Lower lobe of right lung (tissue), 2 donors: Measurements from ENCODE around the gene VAC14. TPM values are rescaled to one million over a fixed set of nuclear protein-coding genes. Genes with fewer than 3 reads are reported as not detected.

Source experiments
- ATAC-seq, 2 donors: fragments of 200-7000 bp; cut with Tn5 transposase; one replicate each; pipeline ENCODE4 v1.9.1; 2020 to 2022; ENCODE audit warnings: mild to moderate bottlenecking in 2 of 2, moderate library complexity in 2 of 2
- DNase-seq: peaks from one replicate; pipeline ENCODE4 v3.0.0-alpha.2; 2020
- H3K27ac ChIP-seq: fragments of 200-600 bp; one replicate; pipeline ENCODE4 v1.8.0; 2022
- H3K27me3 ChIP-seq: fragments of 200-600 bp; one replicate; pipeline ENCODE4 v1.8.0; 2022; ENCODE audit warnings: low read depth
- H3K36me3 ChIP-seq: fragments of 200-600 bp; one replicate; pipeline ENCODE4 v1.8.0; 2022; ENCODE audit warnings: mild to moderate bottlenecking
- H3K4me1 ChIP-seq: fragments of 200-600 bp; one replicate; pipeline ENCODE4 v1.8.0; 2022
- H3K4me3 ChIP-seq: fragments of 200-600 bp; one replicate; pipeline ENCODE4 v1.8.0; 2022; ENCODE audit warnings: mild to moderate bottlenecking
- H3K9me3 ChIP-seq: fragments of 200-600 bp; one replicate; pipeline ENCODE4 v1.8.0; 2022
- intact Hi-C: fragments of 100-400 bp; cut with DNase I; formaldehyde crosslinking; loops from one replicate; pipeline ENCODE4 v1.11.0; 2022
- total RNA-seq: library from RNA; stranded (reverse); fragmentation: NEBNext Ultra II Directional; extraction: Animal tissue kit (Norgen Biotek cat#: 25700); gene quantifications from one replicate; pipeline ENCODE4 v1.2.1, GENCODE V29; 2021
- TF ChIP-seq, protein P1 (sequence below): fragments of 200-600 bp; IDR thresholded peaks from one replicate; pipeline ENCODE4 v1.8.0; 2022; ENCODE audit warnings: antibody characterized with exemption, mild to moderate bottlenecking
- donor health status: DM: no; HTN: yes; CAD: no; lungs with severe emphysema.

The VAC14 gene
- total RNA-seq, 1 donor from 2014 or later, result 49.1 TPM

DNA sequence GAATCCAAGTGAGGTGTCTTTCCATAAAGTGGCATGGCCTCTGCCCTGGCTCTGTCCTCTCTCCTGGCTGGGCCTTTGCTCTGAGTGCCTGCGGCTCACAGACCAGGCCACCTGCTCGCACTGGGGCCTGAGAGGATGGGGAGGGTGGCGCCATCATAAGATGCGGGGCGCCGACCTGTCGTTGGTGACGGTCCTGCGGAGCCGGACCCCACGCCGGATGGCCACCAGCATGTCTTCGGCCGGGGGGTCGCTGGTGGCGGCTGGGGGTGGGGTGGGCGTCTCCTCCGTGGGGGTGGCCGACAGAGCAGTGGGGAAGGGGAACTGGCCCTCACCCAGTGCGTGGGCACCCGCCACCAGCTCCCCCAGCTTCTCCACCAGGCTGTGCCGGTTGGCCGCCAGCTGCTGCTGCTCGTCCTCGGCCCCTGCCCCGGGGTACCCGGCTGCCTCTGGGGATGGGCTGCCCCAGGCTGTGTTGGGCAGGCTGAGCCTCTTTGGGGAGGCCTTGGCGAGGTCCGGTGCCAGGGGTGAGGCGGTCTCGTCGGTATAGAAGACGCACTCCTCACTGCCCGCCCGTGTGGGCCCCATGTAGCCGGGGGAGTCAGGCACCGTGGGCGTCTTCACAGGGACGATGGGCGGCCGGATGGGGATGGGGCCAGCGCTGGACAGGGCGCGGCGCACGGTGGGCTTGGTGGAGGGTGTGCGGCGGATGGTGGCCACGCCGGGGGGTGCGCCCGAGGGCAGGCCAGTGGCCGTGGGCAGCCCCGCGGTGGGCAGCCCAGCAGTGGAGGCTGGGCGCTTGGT is 137.2 kb downstream of the VAC14 start:
- intact Hi-C loops, result no loop called here
- Histone ChIP-seq H3K9me3 (no peaks in the 10 kb centered on the region), H3K27me3 (no peaks in the 10 kb centered on the region), H3K4me1 (no peaks in the 10 kb centered on the region), H3K36me3 (peaks cover 55% of the 10 kb centered on the region), H3K27ac (no peak overlapping the region), H3K4me3 (no peak overlapping the region)
- DNase-seq (no peak), ATAC-seq (peak; percentile 3 to 9)
- TF ChIP-seq, protein P1, sequence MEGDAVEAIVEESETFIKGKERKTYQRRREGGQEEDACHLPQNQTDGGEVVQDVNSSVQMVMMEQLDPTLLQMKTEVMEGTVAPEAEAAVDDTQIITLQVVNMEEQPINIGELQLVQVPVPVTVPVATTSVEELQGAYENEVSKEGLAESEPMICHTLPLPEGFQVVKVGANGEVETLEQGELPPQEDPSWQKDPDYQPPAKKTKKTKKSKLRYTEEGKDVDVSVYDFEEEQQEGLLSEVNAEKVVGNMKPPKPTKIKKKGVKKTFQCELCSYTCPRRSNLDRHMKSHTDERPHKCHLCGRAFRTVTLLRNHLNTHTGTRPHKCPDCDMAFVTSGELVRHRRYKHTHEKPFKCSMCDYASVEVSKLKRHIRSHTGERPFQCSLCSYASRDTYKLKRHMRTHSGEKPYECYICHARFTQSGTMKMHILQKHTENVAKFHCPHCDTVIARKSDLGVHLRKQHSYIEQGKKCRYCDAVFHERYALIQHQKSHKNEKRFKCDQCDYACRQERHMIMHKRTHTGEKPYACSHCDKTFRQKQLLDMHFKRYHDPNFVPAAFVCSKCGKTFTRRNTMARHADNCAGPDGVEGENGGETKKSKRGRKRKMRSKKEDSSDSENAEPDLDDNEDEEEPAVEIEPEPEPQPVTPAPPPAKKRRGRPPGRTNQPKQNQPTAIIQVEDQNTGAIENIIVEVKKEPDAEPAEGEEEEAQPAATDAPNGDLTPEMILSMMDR, result no peak

DNA sequence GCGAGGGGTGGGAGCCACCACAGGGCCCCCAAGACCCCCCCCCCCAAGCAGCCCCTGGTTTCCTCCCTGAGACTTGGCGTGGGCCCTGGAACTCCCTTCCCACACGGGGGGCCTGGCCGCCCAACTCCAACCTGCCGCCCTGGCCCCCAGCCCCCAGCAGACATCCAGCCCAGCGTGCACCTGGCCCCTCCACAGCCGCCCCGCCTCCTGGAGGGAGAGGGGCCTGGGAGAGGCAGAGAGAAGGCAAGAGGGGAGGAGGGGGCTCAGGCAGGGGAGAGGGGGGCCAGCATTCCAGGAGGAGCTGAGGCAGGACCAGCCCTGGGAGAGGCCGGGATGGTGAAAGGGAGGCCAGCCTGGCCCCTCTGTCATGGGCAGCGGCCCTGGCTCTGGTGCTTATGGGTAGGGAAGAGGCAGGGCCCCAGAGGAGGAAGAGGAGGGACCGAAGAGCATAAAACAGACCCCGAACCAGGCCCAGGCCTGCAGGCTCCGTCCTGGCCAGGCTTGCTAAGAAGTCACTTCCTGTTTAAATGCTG is 137.9 kb downstream of the VAC14 start:
- Histone ChIP-seq H3K4me1 (no peaks in the 10 kb centered on the region), H3K4me3 (no peak overlapping the region), H3K27ac (no peak overlapping the region), H3K27me3 (no peaks in the 10 kb centered on the region), H3K9me3 (no peaks in the 10 kb centered on the region), H3K36me3 (peaks cover 49% of the 10 kb centered on the region)
- intact Hi-C loops, result no loop called here
- ATAC-seq (no peak), DNase-seq (no peak)
- TF ChIP-seq, protein P1, result no peak

DNA sequence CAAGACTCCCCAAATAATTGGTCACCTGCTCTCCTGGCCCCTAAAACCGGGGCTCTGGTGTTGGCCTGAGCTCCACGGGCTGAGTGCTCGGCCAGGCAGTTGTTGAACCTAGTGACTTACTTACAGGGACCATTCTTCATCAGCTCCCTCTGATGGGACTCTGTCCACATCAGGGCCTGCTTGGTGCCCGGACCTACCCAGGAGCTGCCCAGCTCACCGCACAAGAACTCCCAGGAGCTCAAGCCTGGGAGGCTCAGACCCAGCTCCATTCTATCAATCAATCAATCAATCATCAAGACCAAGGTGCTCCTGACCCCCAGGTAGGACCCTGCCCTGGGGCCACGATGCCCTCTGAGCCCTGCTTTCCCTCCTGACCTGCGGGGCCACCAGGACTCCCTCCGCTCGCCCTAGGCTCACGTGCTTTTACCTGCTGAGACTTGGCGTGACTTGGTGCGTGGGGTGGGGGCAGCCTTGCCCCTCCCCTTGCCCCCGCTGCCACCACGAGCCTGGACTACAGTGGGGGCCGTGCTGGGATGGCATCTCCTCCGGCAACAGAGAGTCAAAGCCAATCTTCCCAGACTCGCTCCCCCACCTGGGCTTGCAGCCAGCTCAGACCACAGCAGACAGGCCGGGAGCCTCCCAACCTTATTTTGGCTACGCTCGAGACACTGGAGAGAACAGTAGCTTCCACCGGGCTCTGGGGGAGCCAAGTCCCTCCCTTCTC is 138.9 kb downstream of the VAC14 start:
- no peak for ATAC-seq
- no peak for DNase-seq

DNA sequence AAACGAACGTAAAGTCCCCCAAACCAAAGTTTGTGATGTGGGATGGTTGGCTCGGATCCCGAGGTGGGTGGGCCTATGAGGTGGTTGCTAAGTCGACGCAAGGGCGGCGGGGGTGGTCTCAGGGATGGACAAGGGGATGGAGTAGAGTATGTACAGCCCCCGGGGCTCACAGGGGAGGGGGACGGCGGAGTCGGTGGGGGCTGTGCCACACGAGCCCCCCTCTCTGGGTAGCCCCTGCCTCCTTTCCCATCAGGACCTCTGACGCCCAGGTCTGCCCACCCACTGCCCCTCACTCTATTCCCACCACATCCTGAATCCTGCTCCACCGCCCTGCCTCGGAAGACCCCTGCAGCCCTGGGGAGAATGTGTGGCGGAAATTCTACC is 139.4 kb downstream of the VAC14 start:
- DNase-seq (no peak), ATAC-seq (no peak)
- TF ChIP-seq, protein P1, result no peak
- Histone ChIP-seq H3K4me1 (no peaks in the 10 kb centered on the region), H3K36me3 (peaks cover 38% of the 10 kb centered on the region), H3K27ac (no peak overlapping the region), H3K9me3 (no peaks in the 10 kb centered on the region), H3K4me3 (no peak overlapping the region), H3K27me3 (no peaks in the 10 kb centered on the region)
- intact Hi-C loops, result no loop called here

More for the DNA sequence above, 138.9 kb downstream of the VAC14 start:
- Histone ChIP-seq H3K9me3 (no peaks in the 10 kb centered on the region), H3K27me3 (no peaks in the 10 kb centered on the region), H3K36me3 (peaks cover 42% of the 10 kb centered on the region), H3K4me1 (no peaks in the 10 kb centered on the region), H3K4me3 (no peak overlapping the region), H3K27ac (no peak overlapping the region)
- TF ChIP-seq, protein P1, result no peak
- intact Hi-C loops, result no loop called here

DNA sequence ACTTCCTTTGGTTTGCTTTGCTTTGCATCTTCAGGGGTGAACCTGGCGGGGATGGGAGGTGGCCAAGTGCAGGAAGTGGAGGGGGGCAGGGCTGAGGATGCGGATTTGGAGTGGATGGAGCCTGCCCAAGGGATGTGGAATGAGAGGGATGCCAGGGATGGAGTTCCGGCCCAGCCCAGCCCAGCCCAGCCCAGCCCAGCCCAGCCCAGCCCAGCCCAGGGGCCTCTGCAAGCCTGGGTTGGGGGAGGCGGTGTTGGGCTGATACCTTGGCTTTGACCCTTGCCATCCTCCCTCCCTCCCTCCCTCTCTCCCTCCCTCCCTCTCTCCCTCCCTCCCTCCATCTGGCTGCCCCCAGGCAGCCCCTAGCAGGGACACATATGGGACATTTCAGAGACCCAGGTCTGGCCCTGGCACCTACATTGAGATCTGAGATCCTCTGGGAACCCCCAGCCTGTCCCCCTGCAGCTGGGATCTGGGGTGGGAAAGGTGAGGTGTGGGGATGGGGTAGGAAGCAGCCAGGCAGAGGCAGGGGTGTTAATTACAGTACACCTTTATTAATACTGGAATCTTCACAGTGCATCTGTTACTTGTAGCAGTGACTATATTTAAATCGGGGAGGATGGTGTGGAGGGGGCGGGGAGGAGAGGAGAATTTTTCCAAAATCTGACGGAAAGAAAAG is 140.1 kb downstream of the VAC14 start:
- ATAC-seq, result no peak
- intact Hi-C loops, result no loop called here
- Histone ChIP-seq H3K4me1 (no peaks in the 10 kb centered on the region), H3K36me3 (peaks cover 31% of the 10 kb centered on the region), H3K27me3 (no peaks in the 10 kb centered on the region), H3K9me3 (no peaks in the 10 kb centered on the region), H3K27ac (no peak overlapping the region), H3K4me3 (no peak overlapping the region)
- no peak for DNase-seq
- TF ChIP-seq, protein P1, result no peak
